Measurements from ENCODE around the gene INPP4A. TPM values are rescaled to one million over a fixed set of nuclear protein-coding genes. Genes with fewer than 3 reads are reported as not detected.

Gene INPP4A
- total and polyA plus RNA-seq, 2 experiments from 2014 or later = 7.9 to 13.1 TPM

DNA sequence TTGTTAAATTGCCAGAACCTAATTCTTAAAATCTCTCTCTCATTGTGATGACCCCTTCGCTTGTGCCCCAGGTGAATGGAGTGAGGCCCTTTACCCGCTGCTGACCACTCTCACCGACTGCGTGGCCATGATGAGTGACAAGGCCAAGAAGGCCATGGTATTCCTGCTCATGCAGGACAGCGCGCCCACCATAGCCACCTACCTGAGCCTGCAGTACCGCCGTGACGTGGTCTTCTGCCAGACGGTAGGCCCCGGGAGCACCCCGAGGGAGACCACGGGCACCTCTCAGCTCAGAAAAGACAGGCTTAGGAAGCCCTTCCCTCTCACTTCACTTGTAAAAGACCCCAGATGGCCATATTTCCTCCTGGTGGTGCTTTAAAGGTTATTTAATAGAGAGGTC, 118.7 kb downstream of the INPP4A start:
- 97% methylated on average over 13 of the region's 13 CpGs for WGBS (ENCODE audit: low lambda C conversion rate, missing lambda C conversion rate)
- Histone ChIP-seq H4K20me1 (ENCODE audit: insufficient read depth, poor library complexity, severe bottlenecking) (no peaks in the 10 kb centered on the region), H3K79me2 (no peaks in the 10 kb centered on the region), H3K36me3 (replicated peaks; ENCODE audit: insufficient read depth, low read depth) (no peaks in the 10 kb centered on the region), H3K4me1 (ENCODE audit: insufficient read depth) (no peaks in the 10 kb centered on the region), H3K9me3 (ENCODE audit: low read depth) (no peaks in the 10 kb centered on the region), H3K9me2 (replicated peaks; ENCODE audit: insufficient read depth) (no peaks in the 10 kb centered on the region), H3K4me3 (no peak overlapping the region), H3K4me2 (no peak overlapping the region), H3K27ac (no peak overlapping the region), H3K27me3 (no peaks in the 10 kb centered on the region), H2AFZ (no peak overlapping the region)
- no peak for TF ChIP-seq EZH2phosphoT487 (IDR thresholded peaks at IDR 0.05; ENCODE audit: low read depth, severe bottlenecking, unreplicated experiment)
- TF ChIP-seq, protein P1, sequence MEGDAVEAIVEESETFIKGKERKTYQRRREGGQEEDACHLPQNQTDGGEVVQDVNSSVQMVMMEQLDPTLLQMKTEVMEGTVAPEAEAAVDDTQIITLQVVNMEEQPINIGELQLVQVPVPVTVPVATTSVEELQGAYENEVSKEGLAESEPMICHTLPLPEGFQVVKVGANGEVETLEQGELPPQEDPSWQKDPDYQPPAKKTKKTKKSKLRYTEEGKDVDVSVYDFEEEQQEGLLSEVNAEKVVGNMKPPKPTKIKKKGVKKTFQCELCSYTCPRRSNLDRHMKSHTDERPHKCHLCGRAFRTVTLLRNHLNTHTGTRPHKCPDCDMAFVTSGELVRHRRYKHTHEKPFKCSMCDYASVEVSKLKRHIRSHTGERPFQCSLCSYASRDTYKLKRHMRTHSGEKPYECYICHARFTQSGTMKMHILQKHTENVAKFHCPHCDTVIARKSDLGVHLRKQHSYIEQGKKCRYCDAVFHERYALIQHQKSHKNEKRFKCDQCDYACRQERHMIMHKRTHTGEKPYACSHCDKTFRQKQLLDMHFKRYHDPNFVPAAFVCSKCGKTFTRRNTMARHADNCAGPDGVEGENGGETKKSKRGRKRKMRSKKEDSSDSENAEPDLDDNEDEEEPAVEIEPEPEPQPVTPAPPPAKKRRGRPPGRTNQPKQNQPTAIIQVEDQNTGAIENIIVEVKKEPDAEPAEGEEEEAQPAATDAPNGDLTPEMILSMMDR (IDR thresholded peaks at IDR 0.05; ENCODE audit: poor library complexity) = no peak
- TF ChIP-seq EZH2 (IDR thresholded peaks at IDR 0.05; ENCODE audit: borderline replicate concordance) = no peak
- no peak for DNase-seq (ENCODE audit: low spot score)

DNA sequence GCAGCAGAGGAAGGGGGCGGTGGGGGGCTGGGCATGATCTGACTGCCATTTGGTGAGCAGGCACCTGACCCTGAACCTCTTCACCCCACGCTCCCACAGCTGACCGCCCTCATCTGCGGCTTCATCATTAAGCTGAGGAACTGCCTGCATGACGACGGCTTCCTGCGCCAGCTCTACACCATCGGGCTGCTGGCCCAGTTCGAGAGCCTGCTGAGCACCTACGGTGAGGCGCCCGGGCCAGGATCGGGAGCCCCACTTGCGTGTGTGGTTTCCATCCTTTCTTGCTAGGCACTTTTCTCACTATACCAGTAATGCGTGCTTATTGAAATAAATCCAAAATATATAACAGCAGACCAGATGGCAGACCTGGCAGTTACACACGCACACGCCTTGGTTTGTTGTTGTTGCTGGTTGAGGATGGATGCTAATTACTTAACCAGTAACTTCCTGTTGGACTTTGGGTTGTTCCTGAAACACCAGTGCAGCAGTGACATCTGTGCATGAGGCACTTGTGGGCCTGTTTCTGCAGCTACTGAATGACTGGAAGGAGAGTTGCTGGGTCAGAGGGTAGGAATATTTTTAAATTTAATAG, 120.0 kb downstream of the INPP4A start:
- no peak for DNase-seq (ENCODE audit: low spot score)
- no peaks in the 10 kb centered on the region for H3K27me3 ChIP-seq
- no peak overlapping the region for H3K27ac ChIP-seq
- no peaks in the 10 kb centered on the region for H3K9me2 ChIP-seq (replicated peaks; ENCODE audit: insufficient read depth)
- H2AFZ ChIP-seq = no peak overlapping the region
- 98% methylated on average over 17 of the region's 17 CpGs for WGBS (ENCODE audit: low lambda C conversion rate, missing lambda C conversion rate)
- H3K4me1 ChIP-seq (ENCODE audit: insufficient read depth) = no peaks in the 10 kb centered on the region
- TF ChIP-seq EZH2phosphoT487 (IDR thresholded peaks at IDR 0.05; ENCODE audit: low read depth, severe bottlenecking, unreplicated experiment) (no peak), EZH2 (IDR thresholded peaks at IDR 0.05; ENCODE audit: borderline replicate concordance) (no peak)
- TF ChIP-seq, protein P1 (IDR thresholded peaks at IDR 0.05; ENCODE audit: poor library complexity) = no peak
- no peaks in the 10 kb centered on the region for H3K79me2 ChIP-seq
- no peaks in the 10 kb centered on the region for H4K20me1 ChIP-seq (ENCODE audit: insufficient read depth, poor library complexity, severe bottlenecking)
- no peak overlapping the region for H3K4me2 ChIP-seq
- H3K4me3 ChIP-seq = no peak overlapping the region
- H3K9me3 ChIP-seq (ENCODE audit: low read depth) = no peaks in the 10 kb centered on the region
- H3K36me3 ChIP-seq (replicated peaks; ENCODE audit: insufficient read depth, low read depth) = no peaks in the 10 kb centered on the region

DNA sequence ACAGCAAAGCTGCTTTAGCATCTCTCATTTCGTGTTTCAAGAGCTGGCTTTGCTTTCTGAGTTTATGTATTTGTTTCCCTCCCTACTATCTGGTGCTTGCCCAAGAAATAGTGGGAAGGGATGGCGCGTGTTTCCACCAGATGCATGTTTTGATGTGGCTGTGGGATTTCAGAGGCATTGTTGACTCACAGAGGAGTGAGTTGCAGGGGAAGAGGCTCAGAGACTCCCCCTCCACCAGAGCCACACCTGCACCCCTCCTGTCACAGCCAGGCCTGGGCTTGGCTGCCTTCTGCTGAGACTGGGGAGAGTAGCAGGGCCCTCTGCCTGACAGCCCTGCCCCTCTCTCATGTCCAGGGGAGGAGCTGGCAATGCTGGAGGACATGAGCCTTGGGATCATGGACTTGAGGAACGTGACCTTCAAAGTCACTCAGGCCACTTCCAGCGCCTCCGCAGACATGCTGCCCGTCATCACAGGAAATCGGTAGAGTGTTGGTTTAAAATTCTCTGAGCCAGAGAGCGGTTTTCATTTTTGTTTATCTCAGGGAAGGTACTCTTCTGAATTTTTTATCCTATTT, 120.7 kb downstream of the INPP4A start:
- Histone ChIP-seq H3K27me3 (no peaks in the 10 kb centered on the region), H3K36me3 (replicated peaks; ENCODE audit: insufficient read depth, low read depth) (no peaks in the 10 kb centered on the region), H2AFZ (no peak overlapping the region), H4K20me1 (ENCODE audit: insufficient read depth, poor library complexity, severe bottlenecking) (no peaks in the 10 kb centered on the region), H3K9me3 (ENCODE audit: low read depth) (no peaks in the 10 kb centered on the region), H3K4me3 (no peak overlapping the region), H3K9me2 (replicated peaks; ENCODE audit: insufficient read depth) (no peaks in the 10 kb centered on the region), H3K4me1 (ENCODE audit: insufficient read depth) (no peaks in the 10 kb centered on the region), H3K27ac (no peak overlapping the region), H3K79me2 (no peaks in the 10 kb centered on the region), H3K4me2 (no peak overlapping the region)
- no peak for DNase-seq (ENCODE audit: low spot score)
- no peak for TF ChIP-seq EZH2 (IDR thresholded peaks at IDR 0.05; ENCODE audit: borderline replicate concordance)
- TF ChIP-seq, protein P1 (IDR thresholded peaks at IDR 0.05; ENCODE audit: poor library complexity) = no peak
- no peak for TF ChIP-seq EZH2phosphoT487 (IDR thresholded peaks at IDR 0.05; ENCODE audit: low read depth, severe bottlenecking, unreplicated experiment)
- WGBS (ENCODE audit: low lambda C conversion rate, missing lambda C conversion rate) = 95% methylated on average over 9 of the region's 9 CpGs

All from hepatocyte (in vitro differentiated cells).